Panc1 (cell line): Measurements from ENCODE around the gene NPM3.

Experiments used
- POLR2AphosphoS5 ChIP-seq: IDR thresholded peaks from 2 replicates; pipeline ENCODE4 v1.6.1; 2012; ENCODE audit warnings: mild to moderate bottlenecking, low read depth, low read length, moderate library complexity
- SIN3A ChIP-seq: IDR thresholded peaks from 2 replicates; pipeline ENCODE4 v1.6.1; 2012; ENCODE audit warnings: low read depth, mild to moderate bottlenecking, low read length, moderate library complexity, borderline replicate concordance; ENCODE audit not compliant: insufficient read depth
- TF ChIP-seq, protein P1 (sequence below): fragments of 450-650 bp; IDR thresholded peaks from 2 replicates; pipeline ENCODE4 v1.5.1; 2017; ENCODE audit warnings: mild to moderate bottlenecking

DNA sequence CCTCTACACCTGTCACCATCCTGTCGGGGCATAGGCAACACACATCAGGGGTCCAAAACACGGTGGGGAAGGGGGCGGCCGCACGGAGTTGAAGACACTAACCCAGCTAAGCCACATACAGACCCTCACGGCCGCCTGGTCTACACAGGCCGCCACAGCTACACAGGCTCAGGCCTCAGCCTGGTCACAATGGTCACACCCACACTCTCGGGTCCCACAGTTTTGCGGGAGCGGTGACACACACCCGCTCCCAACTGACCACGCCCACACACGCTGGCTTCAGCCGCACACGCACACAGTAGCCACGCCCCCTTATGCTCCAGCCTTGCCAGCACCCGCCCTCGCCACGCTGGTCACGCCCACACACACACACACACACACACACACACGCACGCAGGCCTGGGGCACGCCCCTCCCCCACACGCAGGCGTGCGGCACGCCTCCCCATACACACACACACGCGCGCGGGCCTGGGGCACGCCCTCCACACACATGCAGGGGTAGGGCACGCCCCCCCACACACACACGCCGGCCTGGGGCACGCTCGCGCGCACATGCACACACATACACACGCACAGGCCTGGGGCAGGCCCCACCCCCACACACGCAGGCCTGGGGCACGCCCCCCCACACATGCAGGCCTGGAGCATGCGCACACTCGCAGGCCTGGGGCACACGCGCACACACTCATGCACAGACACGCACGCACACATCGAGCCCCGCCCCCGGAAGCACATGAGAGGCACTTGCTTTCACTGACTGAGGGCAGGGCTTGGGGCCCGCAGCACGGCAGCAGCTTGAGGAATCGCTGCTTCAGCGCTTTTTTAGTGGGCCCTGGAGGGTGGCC, 47.3 kb upstream of the NPM3 start:
- TF ChIP-seq, protein P1, sequence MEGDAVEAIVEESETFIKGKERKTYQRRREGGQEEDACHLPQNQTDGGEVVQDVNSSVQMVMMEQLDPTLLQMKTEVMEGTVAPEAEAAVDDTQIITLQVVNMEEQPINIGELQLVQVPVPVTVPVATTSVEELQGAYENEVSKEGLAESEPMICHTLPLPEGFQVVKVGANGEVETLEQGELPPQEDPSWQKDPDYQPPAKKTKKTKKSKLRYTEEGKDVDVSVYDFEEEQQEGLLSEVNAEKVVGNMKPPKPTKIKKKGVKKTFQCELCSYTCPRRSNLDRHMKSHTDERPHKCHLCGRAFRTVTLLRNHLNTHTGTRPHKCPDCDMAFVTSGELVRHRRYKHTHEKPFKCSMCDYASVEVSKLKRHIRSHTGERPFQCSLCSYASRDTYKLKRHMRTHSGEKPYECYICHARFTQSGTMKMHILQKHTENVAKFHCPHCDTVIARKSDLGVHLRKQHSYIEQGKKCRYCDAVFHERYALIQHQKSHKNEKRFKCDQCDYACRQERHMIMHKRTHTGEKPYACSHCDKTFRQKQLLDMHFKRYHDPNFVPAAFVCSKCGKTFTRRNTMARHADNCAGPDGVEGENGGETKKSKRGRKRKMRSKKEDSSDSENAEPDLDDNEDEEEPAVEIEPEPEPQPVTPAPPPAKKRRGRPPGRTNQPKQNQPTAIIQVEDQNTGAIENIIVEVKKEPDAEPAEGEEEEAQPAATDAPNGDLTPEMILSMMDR, result no peak
- TF ChIP-seq POLR2AphosphoS5, result 0 out of 2 replicates have a peak, but pooled peaks have one; percentile 43
- TF ChIP-seq SIN3A, result peak; percentile 74; the same call in 1 of the 2 replicates
